Endodermal cell (in vitro differentiated cells): ENCODE measurements around the gene SLC29A2. TPM values are rescaled to one million over a fixed set of nuclear protein-coding genes. Genes with fewer than 3 reads are reported as not detected.

ENCODE experiments used
- DNase-seq: peaks from one replicate; pipeline ENCODE4 v3.0.0-alpha.2; 2017
- H3K27ac ChIP-seq: 2 replicates; pipeline ENCODE4 v1.5.1; 2013; ENCODE audit warnings: mild to moderate bottlenecking, low read depth, low read length, moderate library complexity
- H3K27me3 ChIP-seq: 2 replicates; pipeline ENCODE4 v1.6.1; 2013; ENCODE audit warnings: mild to moderate bottlenecking, low read length, moderate library complexity; ENCODE audit not compliant: insufficient read depth, control insufficient read depth, poor library complexity, severe bottlenecking
- H3K36me3 ChIP-seq: 2 replicates; pipeline ENCODE4 v1.7.0; 2013; ENCODE audit warnings: mild to moderate bottlenecking, low read length, moderate library complexity; ENCODE audit not compliant: control insufficient read depth, insufficient read depth
- H3K4me1 ChIP-seq: one replicate; pipeline ENCODE4 v1.7.0; 2013; ENCODE audit warnings: low read length; ENCODE audit not compliant: control insufficient read depth, insufficient read depth
- H3K4me3 ChIP-seq: 2 replicates; pipeline ENCODE4 v1.5.1; 2013; ENCODE audit warnings: mild to moderate bottlenecking, low read length, moderate library complexity
- H3K9ac ChIP-seq: 2 replicates; pipeline ENCODE4 v1.6.1; 2013; ENCODE audit warnings: mild to moderate bottlenecking, low read length, moderate library complexity; ENCODE audit not compliant: poor library complexity, severe bottlenecking; ENCODE audit errors: extremely low read depth
- H3K9me3 ChIP-seq: 2 replicates; pipeline ENCODE4 v1.6.1; 2013; ENCODE audit warnings: mild to moderate bottlenecking, low read length, moderate library complexity; ENCODE audit not compliant: control insufficient read depth
- H3K27ac Mint-ChIP-seq: 2 replicates; pipeline ENCODE4 v1.8.0; 2020; ENCODE audit warnings: mixed read lengths
- H3K27me3 Mint-ChIP-seq: 2 replicates; pipeline ENCODE4 v1.8.0; 2021; ENCODE audit warnings: mild to moderate bottlenecking, mixed read lengths; ENCODE audit not compliant: insufficient read depth
- H3K36me3 Mint-ChIP-seq: 2 replicates; pipeline ENCODE4 v1.8.0; 2020; ENCODE audit warnings: low read depth, mixed read lengths
- H3K4me1 Mint-ChIP-seq: 2 replicates; pipeline ENCODE4 v1.8.0; 2020; ENCODE audit warnings: mixed read lengths
- H3K4me3 Mint-ChIP-seq: 2 replicates; pipeline ENCODE4 v1.8.0; 2020; ENCODE audit warnings: mild to moderate bottlenecking, moderate library complexity, mixed read lengths
- H3K9me3 Mint-ChIP-seq: 2 replicates; pipeline ENCODE4 v1.8.0; 2020; ENCODE audit warnings: mild to moderate bottlenecking, mixed read lengths
- CTCF ChIP-seq: fragments of 200-600 bp; sonication (generic); conservative IDR thresholded peaks from 2 replicates; pipeline ENCODE4 v1.5.0; 2021; ENCODE audit warnings: antibody characterized with exemption, mild to moderate bottlenecking
- WGBS, 2 experiments: methylation state at CpG; one replicate each; pipeline versions ENCODE4 v1.1.5 to v1.1.7; 2013; ENCODE audit warnings: missing lambda C conversion rate in 2 of 2, mixed read lengths in 1 of 2; ENCODE audit not compliant: insufficient coverage in 1 of 2, insufficient read length in 1 of 2; 5-methylcytosine and 5-hydroxymethylcytosine counted together
- total RNA-seq, 2 donors: library from RNA; stranded (reverse); fragmentation: NEBNext Ultra II Directional in 1 of 2; extraction: Animal tissue kit (Norgen Biotek cat#: 25700) in 1 of 2; gene quantifications; 2 replicates in 1 of 2; 3 replicates in 1 of 2; pipeline ENCODE4 v1.2.1, GENCODE V29; 2021

The SLC29A2 gene
- total RNA-seq, 2 donors from 2014 or later = 30.8 to 32.4 TPM

DNA sequence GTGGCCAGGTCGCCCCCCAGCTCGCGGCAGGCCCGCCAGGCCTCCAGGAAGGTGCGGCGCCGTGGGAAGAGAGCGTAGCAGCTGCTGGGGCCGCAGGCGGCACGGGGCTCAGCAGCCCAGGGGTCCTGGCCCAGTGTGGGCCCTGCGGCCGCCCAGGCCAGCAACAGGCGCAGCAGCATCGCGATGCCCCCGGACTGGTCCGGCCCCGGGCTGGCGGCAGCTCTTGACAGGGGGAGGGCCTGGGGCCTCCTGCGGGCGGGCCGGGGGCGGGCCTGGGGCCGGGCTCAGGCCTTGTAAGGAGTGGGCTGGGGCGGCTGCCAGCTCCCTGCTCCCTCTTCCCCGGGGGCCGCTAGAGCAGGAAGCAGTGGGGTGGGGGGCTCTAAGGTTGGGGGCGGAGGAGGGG lies 54.7 kb downstream of the SLC29A2 start, which contains the start of gene CD248:
Gene CD248 (minus strand): TSS at position 196 of the 403 bp plus-strand sequence. CDS start 17 bp downstream, at position 179.
- Histone ChIP-seq H3K27ac (peak within 1 kb of the TSS; percentile 55), H3K9me3 (no peaks in the 10 kb centered on the region), H3K36me3 (no peaks in the 10 kb centered on the region), H3K27me3 (no peaks in the 10 kb centered on the region), H3K4me1 (no peaks in the 10 kb centered on the region), H3K9ac (no peak within 1 kb of the TSS), H3K4me3 (no peak within 1 kb of the TSS)
- peak within 1 kb of the TSS; percentile 27 for H3K4me3 Mint-ChIP-seq
- H3K4me1 Mint-ChIP-seq = peaks cover 9% of the 10 kb centered on the region
- TF ChIP-seq CTCF = no peak
- peaks cover 19% of the 10 kb centered on the region for H3K9me3 Mint-ChIP-seq
- DNase-seq = peak; percentile 81
- no peak within 1 kb of the TSS for H3K27ac Mint-ChIP-seq
- H3K36me3 Mint-ChIP-seq = no peaks in the 10 kb centered on the region
- 46% methylated on average over 27 of the region's 29 CpGs; no CpG with 5 or more reads in 1 of the 2 experiments for WGBS, 2 experiments
- H3K27me3 Mint-ChIP-seq = peaks cover 24% of the 10 kb centered on the region

- Histone ChIP-seq H3K9ac (no peak overlapping the region), H3K9me3 (no peaks in the 10 kb centered on the region), H3K4me1 (peaks cover 3% of the 10 kb centered on the region), H3K4me3 (no peak overlapping the region), H3K27ac (no peak overlapping the region), H3K27me3 (no peaks in the 10 kb centered on the region), H3K36me3 (no peaks in the 10 kb centered on the region)
- H3K4me1 Mint-ChIP-seq = peaks cover 9% of the 10 kb centered on the region
- H3K27me3 Mint-ChIP-seq = peaks cover 24% of the 10 kb centered on the region
- peaks cover 19% of the 10 kb centered on the region for H3K9me3 Mint-ChIP-seq
- H3K4me3 Mint-ChIP-seq = no peak overlapping the region
- TF ChIP-seq CTCF = no peak
- DNase-seq = no peak
- H3K36me3 Mint-ChIP-seq = no peaks in the 10 kb centered on the region
- WGBS, 2 experiments = 91 to 93% methylated on average over 28 to 52 of the region's 52 CpGs
- no peak overlapping the region for H3K27ac Mint-ChIP-seq
These were observed 55.4 kb downstream of the SLC29A2 start for GRCh38 chr11:66315921-66316811.

DNA sequence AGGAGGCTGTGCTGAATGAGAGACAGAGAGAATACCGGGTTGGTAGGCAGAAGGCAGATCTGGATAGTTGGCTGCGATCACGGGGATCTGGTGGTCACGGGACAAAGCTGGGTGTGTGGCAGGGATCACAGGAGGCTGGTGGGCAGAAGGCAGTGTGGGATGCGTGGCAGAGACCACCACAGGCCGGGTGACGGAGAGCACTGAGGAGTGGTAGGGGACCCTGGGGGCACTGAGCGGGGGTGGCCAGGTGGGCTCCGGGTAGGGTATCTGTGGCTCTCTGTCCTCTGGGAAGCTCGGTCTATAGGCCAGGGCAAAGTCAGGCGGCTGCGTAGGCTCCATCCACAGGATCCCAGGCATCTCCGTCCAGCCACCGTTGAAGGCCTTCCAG lies 56.1 kb downstream of the SLC29A2 start:
- Mint-ChIP-seq H3K4me3 (no peak overlapping the region), H3K9me3 (peaks cover 19% of the 10 kb centered on the region), H3K4me1 (peaks cover 9% of the 10 kb centered on the region), H3K36me3 (no peaks in the 10 kb centered on the region), H3K27ac (no peak overlapping the region), H3K27me3 (peaks cover 25% of the 10 kb centered on the region)
- Histone ChIP-seq H3K27ac (no peak overlapping the region), H3K4me3 (no peak overlapping the region), H3K27me3 (no peaks in the 10 kb centered on the region), H3K4me1 (peaks cover 3% of the 10 kb centered on the region), H3K9me3 (no peaks in the 10 kb centered on the region), H3K9ac (no peak overlapping the region), H3K36me3 (no peaks in the 10 kb centered on the region)
- no peak for TF ChIP-seq CTCF
- WGBS, 2 experiments = 95% methylated on average over 10 to 14 of the region's 14 CpGs
- DNase-seq = no peak
